Breast epithelium (tissue), 4 donors: Measurements from ENCODE around the gene LIX1. TPM values are rescaled to one million over a fixed set of nuclear protein-coding genes. Genes with fewer than 3 reads are reported as not detected.

Experiments used
- DNase-seq, 2 donors: peaks; one replicate each; pipeline ENCODE4 v3.0.0-alpha.2; 2019; ENCODE audit warnings: low spot score in 2 of 2
- H3K27ac ChIP-seq, 2 donors: fragments of 200-600 bp; sonication (generic) in 1 of 2; one replicate each; pipeline ENCODE4 v1.5.1; 2016 to 2019; ENCODE audit warnings: mild to moderate bottlenecking in 1 of 2
- H3K27me3 ChIP-seq, 2 donors: fragments of 200-600 bp; sonication (generic) in 1 of 2; one replicate each; pipeline versions ENCODE4 v1.5.1 to v1.6.0; 2017 to 2019; ENCODE audit warnings: control low read depth in 1 of 2, mild to moderate bottlenecking in 1 of 2
- H3K36me3 ChIP-seq: fragments of 200-600 bp; one replicate; pipeline ENCODE4 v1.5.1; 2019
- H3K4me1 ChIP-seq, 2 donors: fragments of 200-600 bp; sonication (generic); one replicate each; pipeline ENCODE4 v1.5.1; 2016 to 2019; ENCODE audit warnings: control low read depth in 1 of 2
- H3K4me3 ChIP-seq, 3 donors: fragments of 200-600 bp; sonication (generic); 1 replicate in 2 of 3; 2 replicates in 1 of 3; pipeline ENCODE4 v1.5.1; 2016 to 2019; ENCODE audit warnings: mild to moderate bottlenecking in 3 of 3, moderate library complexity in 2 of 3
- H3K9me3 ChIP-seq, 2 donors: fragments of 200-600 bp; sonication (generic) in 1 of 2; one replicate each; pipeline ENCODE4 v1.5.1; 2016 to 2019; ENCODE audit warnings: control low read depth in 1 of 2
- POLR2A ChIP-seq: fragments of 450-650 bp; IDR thresholded peaks from one replicate; pipeline ENCODE4 v1.6.1; 2016; ENCODE audit warnings: antibody characterized with exemption, mild to moderate bottlenecking, moderate library complexity
- POLR2AphosphoS5 ChIP-seq, 3 donors: sonication (generic); formaldehyde crosslinking; IDR thresholded peaks; one replicate each; pipeline ENCODE4 v1.6.1; 2017; ENCODE audit warnings: antibody characterized with exemption in 3 of 3
- intact Hi-C: fragments of 100-400 bp; cut with DNase I; formaldehyde crosslinking; loops from one replicate; pipeline ENCODE4 v1.15.1; 2023; ENCODE audit warnings: low total_unique reads
- total RNA-seq, 3 donors: library from RNA; depleted of rRNA; stranded (reverse); fragments of >200 nt; gene quantifications; one replicate each; pipeline ENCODE4 v1.1.0, GENCODE V29; 2016
- TF ChIP-seq, protein P1 (sequence below), 3 donors: fragments of 450-650 bp; IDR thresholded peaks; one replicate each; pipeline ENCODE4 v1.5.1; 2016 to 2017; ENCODE audit warnings: antibody characterized with exemption in 3 of 3, mild to moderate bottlenecking in 3 of 3, moderate library complexity in 3 of 3

Gene LIX1
- total RNA-seq, 3 donors from 2014 or later, result 0.15 TPM; not detected in 2

- Histone ChIP-seq H3K27ac (no peak overlapping the region), H3K4me1 (no peaks in the 10 kb centered on the region), H3K36me3 (no peaks in the 10 kb centered on the region), H3K4me3 (no peak overlapping the region), H3K27me3 (no peaks in the 10 kb centered on the region), H3K9me3 (no peaks in the 10 kb centered on the region)
- intact Hi-C loops, result loop anchor here (5.0 kb wide), 1 partner anchor 882 kb away; no protein-coding TSS in a partner anchor
- no peak for TF ChIP-seq POLR2AphosphoS5 (IDR thresholded peaks at IDR 0.05)
- no peak for TF ChIP-seq POLR2A
- TF ChIP-seq, protein P1, sequence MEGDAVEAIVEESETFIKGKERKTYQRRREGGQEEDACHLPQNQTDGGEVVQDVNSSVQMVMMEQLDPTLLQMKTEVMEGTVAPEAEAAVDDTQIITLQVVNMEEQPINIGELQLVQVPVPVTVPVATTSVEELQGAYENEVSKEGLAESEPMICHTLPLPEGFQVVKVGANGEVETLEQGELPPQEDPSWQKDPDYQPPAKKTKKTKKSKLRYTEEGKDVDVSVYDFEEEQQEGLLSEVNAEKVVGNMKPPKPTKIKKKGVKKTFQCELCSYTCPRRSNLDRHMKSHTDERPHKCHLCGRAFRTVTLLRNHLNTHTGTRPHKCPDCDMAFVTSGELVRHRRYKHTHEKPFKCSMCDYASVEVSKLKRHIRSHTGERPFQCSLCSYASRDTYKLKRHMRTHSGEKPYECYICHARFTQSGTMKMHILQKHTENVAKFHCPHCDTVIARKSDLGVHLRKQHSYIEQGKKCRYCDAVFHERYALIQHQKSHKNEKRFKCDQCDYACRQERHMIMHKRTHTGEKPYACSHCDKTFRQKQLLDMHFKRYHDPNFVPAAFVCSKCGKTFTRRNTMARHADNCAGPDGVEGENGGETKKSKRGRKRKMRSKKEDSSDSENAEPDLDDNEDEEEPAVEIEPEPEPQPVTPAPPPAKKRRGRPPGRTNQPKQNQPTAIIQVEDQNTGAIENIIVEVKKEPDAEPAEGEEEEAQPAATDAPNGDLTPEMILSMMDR (IDR thresholded peaks at IDR 0.05), result no peak
- no peak for DNase-seq
These were observed 47.1 kb downstream of the LIX1 start for GRCh38 chr5:97095318-97095732.

DNA sequence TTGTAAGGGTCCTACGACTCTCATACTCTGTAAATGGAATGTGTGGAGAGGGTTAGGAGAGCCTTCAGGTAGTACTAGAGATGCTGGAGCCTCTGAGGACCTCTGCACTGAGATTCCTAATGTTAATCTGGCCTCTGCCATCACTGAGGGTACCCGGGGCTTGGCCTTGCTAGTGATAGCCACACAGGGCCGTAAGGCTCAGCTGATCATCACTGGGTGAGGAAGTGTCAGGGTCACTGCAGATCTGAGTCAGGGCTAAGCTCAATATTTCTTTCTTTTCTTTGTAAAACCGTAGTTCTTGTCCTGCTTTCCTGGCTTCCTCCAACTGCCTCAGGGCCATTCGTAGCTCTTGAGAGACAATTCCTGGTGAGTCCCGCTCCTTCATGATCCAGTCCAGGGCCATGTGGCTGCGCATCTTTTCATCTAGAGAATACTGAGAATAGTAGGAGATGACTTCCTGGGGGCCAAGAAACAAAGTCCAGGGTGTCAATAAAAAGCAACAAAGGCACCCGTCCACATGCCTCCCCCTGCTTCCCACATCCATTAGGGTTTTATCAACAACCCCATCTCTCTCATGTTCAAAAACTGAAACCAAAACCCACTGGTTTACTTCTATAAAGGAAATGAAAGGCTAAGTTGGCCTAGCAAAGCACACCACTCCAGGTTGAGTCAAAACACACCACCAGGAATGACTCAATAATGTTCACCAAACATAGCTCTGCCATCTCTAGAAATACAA, 47.7 kb downstream of the LIX1 start:
- no peaks in the 10 kb centered on the region for H3K27me3 ChIP-seq
- TF ChIP-seq POLR2AphosphoS5 (IDR thresholded peaks at IDR 0.05) (no peak), POLR2A (no peak)
- TF ChIP-seq, protein P1 (IDR thresholded peaks at IDR 0.05), result no peak
- DNase-seq, result no peak
- no peak overlapping the region for H3K4me3 ChIP-seq
- no peaks in the 10 kb centered on the region for H3K4me1 ChIP-seq
- H3K36me3 ChIP-seq, result no peaks in the 10 kb centered on the region
- no peaks in the 10 kb centered on the region for H3K9me3 ChIP-seq
- no peak overlapping the region for H3K27ac ChIP-seq
- intact Hi-C loops, result loop anchor here (5.0 kb wide), 1 partner anchor 883 kb away; no protein-coding TSS in a partner anchor

DNA sequence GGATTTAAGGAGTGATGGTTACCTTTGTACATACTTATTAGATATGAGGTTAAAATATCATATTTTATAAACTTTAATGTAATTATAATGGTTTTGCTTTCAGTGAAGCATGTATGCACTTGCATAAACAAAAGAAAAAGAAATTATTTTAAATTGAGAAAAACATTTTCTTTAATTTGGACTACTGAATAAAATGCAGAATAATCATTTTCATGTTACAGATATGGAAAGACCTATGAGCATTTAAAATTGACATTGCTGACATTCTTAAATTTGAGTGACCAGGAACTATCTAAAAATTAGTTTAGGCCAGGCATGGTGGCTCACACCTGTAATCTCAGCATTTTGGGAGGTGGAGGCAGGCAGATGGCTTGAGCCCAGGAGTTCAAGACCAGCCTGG, 49.2 kb downstream of the LIX1 start:
- H3K36me3 ChIP-seq, result no peaks in the 10 kb centered on the region

DNA sequence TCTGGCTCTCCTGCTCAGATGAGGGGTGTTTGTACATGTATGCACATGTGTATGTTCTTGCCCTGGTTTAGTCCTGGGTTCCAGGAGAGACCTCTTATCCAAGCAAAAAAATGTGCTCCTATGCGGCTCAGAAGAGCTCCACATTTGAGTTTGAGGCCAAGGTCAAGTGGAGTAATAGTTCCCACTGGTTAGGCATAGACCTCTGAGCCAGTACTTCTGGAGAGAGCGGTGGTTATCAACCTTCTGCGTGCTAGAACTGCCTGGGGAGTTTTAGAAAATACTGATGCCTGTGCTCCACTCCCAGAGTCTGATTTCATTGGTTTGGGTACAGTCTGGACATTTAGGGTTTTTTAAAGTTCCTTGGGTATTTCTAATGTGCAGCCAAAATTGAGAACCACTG, 51.5 kb downstream of the LIX1 start:
- Histone ChIP-seq H3K27ac (no peak overlapping the region), H3K4me3 (no peak overlapping the region), H3K27me3 (no peaks in the 10 kb centered on the region), H3K9me3 (no peaks in the 10 kb centered on the region), H3K36me3 (no peaks in the 10 kb centered on the region), H3K4me1 (no peaks in the 10 kb centered on the region)
- no peak for DNase-seq
- intact Hi-C loops, result no loop called here
- no peak for TF ChIP-seq POLR2A
- TF ChIP-seq POLR2AphosphoS5 (IDR thresholded peaks at IDR 0.05), result no peak
- TF ChIP-seq, protein P1 (IDR thresholded peaks at IDR 0.05), result no peak

More for the DNA sequence above, 49.2 kb downstream of the LIX1 start:
- H3K27ac ChIP-seq, result no peak overlapping the region
- H3K4me3 ChIP-seq, result no peak overlapping the region
- no peaks in the 10 kb centered on the region for H3K9me3 ChIP-seq
- H3K4me1 ChIP-seq, result no peaks in the 10 kb centered on the region
- no peak for TF ChIP-seq POLR2A
- no peak for TF ChIP-seq POLR2AphosphoS5 (IDR thresholded peaks at IDR 0.05)
- TF ChIP-seq, protein P1 (IDR thresholded peaks at IDR 0.05), result no peak
- no peaks in the 10 kb centered on the region for H3K27me3 ChIP-seq
- intact Hi-C loops, result no loop called here
- no peak for DNase-seq

GRCh38 chr5:97089149-97089801, 53.1 kb downstream of the LIX1 start:
- no peak for TF ChIP-seq POLR2A
- TF ChIP-seq POLR2AphosphoS5 (IDR thresholded peaks at IDR 0.05), result no peak
- TF ChIP-seq, protein P1 (IDR thresholded peaks at IDR 0.05), result no peak
- Histone ChIP-seq H3K27ac (no peak overlapping the region), H3K36me3 (no peaks in the 10 kb centered on the region), H3K4me1 (no peaks in the 10 kb centered on the region), H3K4me3 (no peak overlapping the region), H3K27me3 (no peaks in the 10 kb centered on the region), H3K9me3 (peaks cover 0 to 8% of the 10 kb centered on the region in 2 donors)
- no peak for DNase-seq
- intact Hi-C loops, result no loop called here
